ENCODE results near the gene ZNF865. TPM values are rescaled to one million over a fixed set of nuclear protein-coding genes. Genes with fewer than 3 reads are reported as not detected.
"Not testable (repeated sequence)": the region's sequence is repeated elsewhere in the genome, so short reads cannot be mapped to it uniquely, and the experiment has no call there.

ZNF865 gene
- total and polyA plus RNA-seq, 4 donors: 1.1 to 16.4 (median 9.6) TPM

GRCh38 chr19:55583897-55584296 lies 21.6 kb upstream of the ZNF865 start:
- H3K36me3 ChIP-seq (ENCODE audit: control insufficient read depth in 1 of 2, insufficient read depth in 2 of 2, low read length in 1 of 2); H3K9me3 ChIP-seq (ENCODE audit: control insufficient read depth, low read length); H3K27me3 ChIP-seq (ENCODE audit: control insufficient read depth in 1 of 2, insufficient read depth in 2 of 2, low read length in 1 of 2); H3K4me3 ChIP-seq (ENCODE audit: low read length in 2 of 2); H3K4me1 ChIP-seq (ENCODE audit: control insufficient read depth in 1 of 2, insufficient read depth in 2 of 2, low read length in 2 of 2); DNase-seq; ATAC-seq (ENCODE audit: low FRiP score); intact Hi-C loops (cut with DNase I); H3K27ac ChIP-seq (ENCODE audit: low read depth in 1 of 2, low read length in 2 of 2): not testable (repeated sequence)
- WGBS, 2 donors: 75 to 76% methylated on average over 8 of the region's 8 CpGs

- ATAC-seq (ENCODE audit: low FRiP score): no peak
- no peaks in the 10 kb centered on the region for H3K36me3 ChIP-seq (ENCODE audit: control insufficient read depth in 1 of 2, insufficient read depth in 2 of 2, low read length in 1 of 2)
- DNase-seq: no peak
- no peaks in the 10 kb centered on the region for H3K9me3 ChIP-seq (ENCODE audit: control insufficient read depth, low read length)
- WGBS, 2 donors: 88 to 91% methylated on average over 11 of the region's 11 CpGs
- H3K4me1 ChIP-seq (ENCODE audit: control insufficient read depth in 1 of 2, insufficient read depth in 2 of 2, low read length in 2 of 2): no peaks in the 10 kb centered on the region
- intact Hi-C loops (cut with DNase I): loop anchor here (5.0 kb wide), 1 partner anchor 68 kb away; no protein-coding TSS in a partner anchor
- no peak overlapping the region for H3K27ac ChIP-seq (ENCODE audit: low read depth in 1 of 2, low read length in 2 of 2)
- H3K27me3 ChIP-seq (ENCODE audit: control insufficient read depth in 1 of 2, insufficient read depth in 2 of 2, low read length in 1 of 2): no peaks in the 10 kb centered on the region
- no peak overlapping the region for H3K4me3 ChIP-seq (ENCODE audit: low read length in 2 of 2)
Observed at GRCh38 chr19:55584871-55585270, 20.6 kb upstream of the ZNF865 start.

GRCh38 chr19:55585658-55586339 lies 19.6 kb upstream of the ZNF865 start:
- WGBS, 2 donors: 1 to 2% methylated on average over 28 to 36 of the region's 36 CpGs
- H3K27me3 ChIP-seq (ENCODE audit: control insufficient read depth in 1 of 2, insufficient read depth in 2 of 2, low read length in 1 of 2): no peaks in the 10 kb centered on the region
- no peaks in the 10 kb centered on the region for H3K4me1 ChIP-seq (ENCODE audit: control insufficient read depth in 1 of 2, insufficient read depth in 2 of 2, low read length in 2 of 2)
- ATAC-seq (ENCODE audit: low FRiP score): peak; percentile 73
- no peaks in the 10 kb centered on the region for H3K9me3 ChIP-seq (ENCODE audit: control insufficient read depth, low read length)
- peak; percentile 83 to 85 for DNase-seq
- H3K27ac ChIP-seq (ENCODE audit: low read depth in 1 of 2, low read length in 2 of 2): peak overlapping the region in 1 of 2 donors; percentile 31
- H3K36me3 ChIP-seq (ENCODE audit: control insufficient read depth in 1 of 2, insufficient read depth in 2 of 2, low read length in 1 of 2): no peaks in the 10 kb centered on the region
- intact Hi-C loops (cut with DNase I): loop anchor here (5.0 kb wide), 1 partner anchor 68 kb away; no protein-coding TSS in a partner anchor
- H3K4me3 ChIP-seq (ENCODE audit: low read length in 2 of 2): no peak overlapping the region

GRCh38 chr19:55586976-55587668 lies 18.3 kb upstream of the ZNF865 start:
- no peak overlapping the region for H3K4me3 ChIP-seq (ENCODE audit: low read length in 2 of 2)
- ATAC-seq (ENCODE audit: low FRiP score) (peak; percentile 89), DNase-seq (peak; percentile 95 to 97)
- no peaks in the 10 kb centered on the region for H3K27me3 ChIP-seq (ENCODE audit: control insufficient read depth in 1 of 2, insufficient read depth in 2 of 2, low read length in 1 of 2)
- no peaks in the 10 kb centered on the region for H3K4me1 ChIP-seq (ENCODE audit: control insufficient read depth in 1 of 2, insufficient read depth in 2 of 2, low read length in 2 of 2)
- H3K9me3 ChIP-seq (ENCODE audit: control insufficient read depth, low read length): no peaks in the 10 kb centered on the region
- H3K36me3 ChIP-seq (ENCODE audit: control insufficient read depth in 1 of 2, insufficient read depth in 2 of 2, low read length in 1 of 2): no peaks in the 10 kb centered on the region
- intact Hi-C loops (cut with DNase I): loop anchor here (1.0 to 5.0 kb wide), 2 partner anchors 12 to 70 kb away; partner anchors contain the start of gene FIZ1 (in 1 of the 2)
- H3K27ac ChIP-seq (ENCODE audit: low read depth in 1 of 2, low read length in 2 of 2): no peak overlapping the region
- WGBS, 2 donors: 0 to 1% methylated on average over 40 of the region's 40 CpGs

- Histone ChIP-seq H3K27ac (ENCODE audit: low read depth in 1 of 2, low read length in 2 of 2) (no peak overlapping the region), H3K36me3 (ENCODE audit: control insufficient read depth in 1 of 2, insufficient read depth in 2 of 2, low read length in 1 of 2) (no peaks in the 10 kb centered on the region), H3K27me3 (ENCODE audit: control insufficient read depth in 1 of 2, insufficient read depth in 2 of 2, low read length in 1 of 2) (no peaks in the 10 kb centered on the region), H3K4me1 (ENCODE audit: control insufficient read depth in 1 of 2, insufficient read depth in 2 of 2, low read length in 2 of 2) (no peaks in the 10 kb centered on the region), H3K4me3 (ENCODE audit: low read length in 2 of 2) (no peak overlapping the region), H3K9me3 (ENCODE audit: control insufficient read depth, low read length) (no peaks in the 10 kb centered on the region)
- intact Hi-C loops (cut with DNase I): loop anchor here (5.0 kb wide), 1 partner anchor 71 kb away; no protein-coding TSS in a partner anchor
- WGBS, 2 donors: 89 to 92% methylated on average over 8 of the region's 8 CpGs
- ATAC-seq (ENCODE audit: low FRiP score) (no peak), DNase-seq (no peak)
Observed at GRCh38 chr19:55588738-55589137, 16.7 kb upstream of the ZNF865 start.

DNA sequence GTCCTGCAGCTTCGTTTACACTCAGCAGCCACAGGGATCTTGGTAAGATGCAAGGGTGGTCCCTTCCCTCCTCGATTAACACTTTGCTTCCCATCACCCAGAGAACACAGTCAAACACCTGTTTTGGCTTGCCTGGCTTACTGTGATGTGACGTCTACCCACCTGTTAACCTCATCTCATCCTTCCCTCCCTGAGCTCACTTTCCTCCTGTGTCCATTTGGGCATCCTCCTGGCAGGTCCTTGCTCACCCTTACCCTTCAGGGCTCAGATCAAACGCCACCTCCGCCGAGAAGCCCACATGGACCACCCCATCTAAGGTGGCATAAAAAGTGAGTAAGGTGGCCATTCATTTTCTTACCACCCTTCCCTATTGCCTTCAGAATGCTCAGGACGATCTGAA lies 15.3 kb upstream of the ZNF865 start:
- 54 to 55% methylated on average over 7 of the region's 7 CpGs for WGBS, 2 donors
- no peak for DNase-seq
- H3K9me3 ChIP-seq (ENCODE audit: control insufficient read depth, low read length): no peaks in the 10 kb centered on the region

DNA sequence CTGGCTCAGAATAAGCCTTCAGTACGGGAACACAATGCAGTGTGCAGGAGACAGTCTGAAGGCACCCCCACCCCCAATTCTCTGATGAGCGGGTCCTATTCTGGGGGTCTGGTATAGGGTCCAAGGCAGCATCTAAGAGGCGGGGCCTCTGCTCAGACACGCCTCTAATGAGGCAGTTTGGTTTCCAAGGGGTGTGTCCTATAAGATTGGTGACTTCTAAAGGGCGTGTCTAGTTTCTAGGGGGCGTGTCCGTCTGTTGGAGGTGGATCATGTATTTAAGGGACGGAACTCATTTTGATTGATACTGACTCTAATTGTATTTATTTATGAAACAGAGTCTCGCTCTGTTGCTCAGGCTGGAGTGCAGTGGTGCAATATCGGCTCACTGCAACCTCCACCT lies 14.8 kb upstream of the ZNF865 start:
- ATAC-seq (ENCODE audit: low FRiP score) (no peak), DNase-seq (no peak)
- 83 to 88% methylated on average over 10 of the region's 10 CpGs for WGBS, 2 donors
- H3K27me3 ChIP-seq (ENCODE audit: control insufficient read depth in 1 of 2, insufficient read depth in 2 of 2, low read length in 1 of 2): no peaks in the 10 kb centered on the region
- H3K27ac ChIP-seq (ENCODE audit: low read depth in 1 of 2, low read length in 2 of 2): no peak overlapping the region
- H3K4me3 ChIP-seq (ENCODE audit: low read length in 2 of 2): no peak overlapping the region
- peaks cover 0 to 1% of the 10 kb centered on the region in 2 donors for H3K36me3 ChIP-seq (ENCODE audit: control insufficient read depth in 1 of 2, insufficient read depth in 2 of 2, low read length in 1 of 2)
- H3K9me3 ChIP-seq (ENCODE audit: control insufficient read depth, low read length): no peaks in the 10 kb centered on the region
- H3K4me1 ChIP-seq (ENCODE audit: control insufficient read depth in 1 of 2, insufficient read depth in 2 of 2, low read length in 2 of 2): no peaks in the 10 kb centered on the region
- intact Hi-C loops (cut with DNase I): no loop called here

More for the DNA sequence above, 15.3 kb upstream of the ZNF865 start:
- H3K4me1 ChIP-seq (ENCODE audit: control insufficient read depth in 1 of 2, insufficient read depth in 2 of 2, low read length in 2 of 2): no peaks in the 10 kb centered on the region
- H3K4me3 ChIP-seq (ENCODE audit: low read length in 2 of 2): no peak overlapping the region
- no peak overlapping the region for H3K27ac ChIP-seq (ENCODE audit: low read depth in 1 of 2, low read length in 2 of 2)
- intact Hi-C loops (cut with DNase I): no loop called here
- no peak for ATAC-seq (ENCODE audit: low FRiP score)
- H3K27me3 ChIP-seq (ENCODE audit: control insufficient read depth in 1 of 2, insufficient read depth in 2 of 2, low read length in 1 of 2): no peaks in the 10 kb centered on the region
- no peaks in the 10 kb centered on the region for H3K36me3 ChIP-seq (ENCODE audit: control insufficient read depth in 1 of 2, insufficient read depth in 2 of 2, low read length in 1 of 2)

GRCh38 chr19:55591555-55591954 lies 13.9 kb upstream of the ZNF865 start:
- no peak for ATAC-seq (ENCODE audit: low FRiP score)
- WGBS, 2 donors: 82 to 86% methylated on average over 10 of the region's 10 CpGs
- no peak overlapping the region for H3K4me3 ChIP-seq (ENCODE audit: low read length in 2 of 2)

More at GRCh38 chr19:55591555-55591954, 13.9 kb upstream of the ZNF865 start:
- Histone ChIP-seq H3K4me1 (ENCODE audit: control insufficient read depth in 1 of 2, insufficient read depth in 2 of 2, low read length in 2 of 2) (no peaks in the 10 kb centered on the region), H3K27me3 (ENCODE audit: control insufficient read depth in 1 of 2, insufficient read depth in 2 of 2, low read length in 1 of 2) (no peaks in the 10 kb centered on the region), H3K27ac (ENCODE audit: low read depth in 1 of 2, low read length in 2 of 2) (no peak overlapping the region), H3K36me3 (ENCODE audit: control insufficient read depth in 1 of 2, insufficient read depth in 2 of 2, low read length in 1 of 2) (peaks cover 0 to 3% of the 10 kb centered on the region in 2 donors), H3K9me3 (ENCODE audit: control insufficient read depth, low read length) (no peaks in the 10 kb centered on the region)
- intact Hi-C loops (cut with DNase I): no loop called here
- no peak for DNase-seq

Measured in aorta (tissue), 5 donors.